Neural progenitor cell (in vitro differentiated cells): ENCODE measurements around the gene TAX1BP1. TPM values are rescaled to one million over a fixed set of nuclear protein-coding genes. Genes with fewer than 3 reads are reported as not detected.
"Not testable (repeated sequence)": the region's sequence is repeated elsewhere in the genome, so short reads cannot be mapped to it uniquely, and the experiment has no call there.

Source experiments
- DNase-seq: peaks from one replicate; pipeline ENCODE4 v3.0.0-alpha.2; 2016; ENCODE audit warnings: low spot score
- H2AFZ ChIP-seq: fragments of 200-600 bp; sonication (generic); replicated peaks from 2 replicates; pipeline ENCODE4 v1.6.1; 2016; ENCODE audit warnings: antibody characterized with exemption
- H3F3A ChIP-seq: fragments of 200-600 bp; sonication (generic); 2 replicates; pipeline ENCODE4 v1.6.1; 2016; ENCODE audit warnings: antibody characterized with exemption, low read depth
- H3K27ac ChIP-seq: fragments of 200-600 bp; sonication (generic); 2 replicates; pipeline ENCODE4 v1.5.1; 2016; ENCODE audit warnings: mild to moderate bottlenecking
- H3K27me3 ChIP-seq: fragments of 200-600 bp; sonication (generic); 2 replicates; pipeline ENCODE4 v1.6.1; 2016; ENCODE audit warnings: mild to moderate bottlenecking, moderate library complexity
- H3K36me3 ChIP-seq: fragments of 200-600 bp; sonication (generic); 2 replicates; pipeline ENCODE4 v1.5.1; 2016
- H3K4me1 ChIP-seq: fragments of 200-600 bp; sonication (generic); 2 replicates; pipeline ENCODE4 v1.6.1; 2016; ENCODE audit warnings: mixed run types
- H3K4me2 ChIP-seq: fragments of 200-600 bp; sonication (generic); 2 replicates; pipeline ENCODE4 v1.6.1; 2016
- H3K4me3 ChIP-seq: fragments of 200-600 bp; sonication (generic); 2 replicates; pipeline ENCODE4 v1.5.1; 2016
- H3K79me2 ChIP-seq: fragments of 200-600 bp; sonication (generic); 2 replicates; pipeline ENCODE4 v1.6.1; 2016; ENCODE audit warnings: low read depth
- H3K9ac ChIP-seq: fragments of 200-600 bp; sonication (generic); 2 replicates; pipeline ENCODE4 v1.6.1; 2016
- H3K9me3 ChIP-seq: fragments of 200-600 bp; sonication (generic); 2 replicates; pipeline ENCODE4 v1.5.1; 2016; ENCODE audit warnings: low read depth
- H4K20me1 ChIP-seq: fragments of 200-600 bp; sonication (generic); 2 replicates; pipeline ENCODE4 v1.6.1; 2016; ENCODE audit warnings: low read depth
- H3K27ac Mint-ChIP-seq: 3 replicates; pipeline ENCODE4 v1.8.0; 2021; ENCODE audit warnings: mixed read lengths
- H3K27me3 Mint-ChIP-seq: 2 replicates; pipeline ENCODE4 v1.8.0; 2022; ENCODE audit warnings: low read depth, mild to moderate bottlenecking, inconsistent platforms, moderate library complexity, mixed read lengths; ENCODE audit not compliant: insufficient read depth
- H3K36me3 Mint-ChIP-seq: 3 replicates; pipeline ENCODE4 v1.8.0; 2021; ENCODE audit warnings: mixed read lengths
- H3K4me1 Mint-ChIP-seq: 3 replicates; pipeline ENCODE4 v1.8.0; 2021; ENCODE audit warnings: mixed read lengths
- H3K4me3 Mint-ChIP-seq: 3 replicates; pipeline ENCODE4 v1.8.0; 2021; ENCODE audit warnings: mild to moderate bottlenecking, moderate library complexity, mixed read lengths
- H3K9me3 Mint-ChIP-seq: 3 replicates; pipeline ENCODE4 v1.8.0; 2020; ENCODE audit warnings: mixed read lengths
- CTCF ChIP-seq: fragments of 200-600 bp; sonication (generic); IDR thresholded peaks from 2 replicates; pipeline ENCODE4 v1.5.1; 2017; ENCODE audit warnings: antibody characterized with exemption, mild to moderate bottlenecking
- EZH2 ChIP-seq: fragments of 200-600 bp; sonication (generic); IDR thresholded peaks from 2 replicates; pipeline ENCODE4 v1.6.1; 2017; ENCODE audit warnings: antibody characterized with exemption, mild to moderate bottlenecking, moderate library complexity
- EZH2phosphoT487 ChIP-seq: fragments of 200-600 bp; sonication (generic); IDR thresholded peaks from 2 replicates; pipeline ENCODE4 v1.6.1; 2017; ENCODE audit warnings: antibody characterized with exemption
- total RNA-seq: library from RNA; depleted of rRNA; stranded (reverse); fragments of >200 nt; gene quantifications from 2 replicates; pipeline ENCODE4 v1.2.3, GENCODE V29; 2015; ENCODE audit warnings: low replicate concordance

The TAX1BP1 gene
- total RNA-seq, 1 donor from 2014 or later, result 80.0 TPM

DNA sequence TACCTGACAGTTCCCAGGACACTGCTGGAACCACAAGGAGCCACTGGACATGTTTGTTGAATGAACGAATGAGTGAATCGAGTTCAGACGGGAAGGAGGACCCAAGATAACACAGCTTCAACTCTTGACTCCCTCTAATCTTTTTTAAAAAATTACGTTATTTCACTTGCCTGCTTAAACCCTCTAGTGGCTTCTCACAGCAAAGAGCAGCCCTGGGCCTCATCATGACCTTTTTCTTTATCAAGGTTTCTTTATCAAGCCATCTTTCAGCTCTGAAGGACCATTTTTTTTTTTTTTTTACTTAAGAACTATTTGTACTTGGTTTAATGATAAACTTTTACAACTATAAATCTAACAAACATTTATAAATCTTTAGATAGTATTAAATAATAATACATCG is 110.6 kb downstream of the TAX1BP1 start:
- H3K36me3 ChIP-seq, result no peaks in the 10 kb centered on the region
- no peak overlapping the region for H3K4me2 ChIP-seq
- no peak overlapping the region for H3K4me3 Mint-ChIP-seq
- DNase-seq, result no peak
- peaks cover 3% of the 10 kb centered on the region for H3K36me3 Mint-ChIP-seq
- H3K27ac ChIP-seq, result no peak overlapping the region
- no peaks in the 10 kb centered on the region for H3K9me3 ChIP-seq
- H3K27me3 Mint-ChIP-seq, result no peaks in the 10 kb centered on the region
- H3K4me3 ChIP-seq, result no peak overlapping the region
- TF ChIP-seq EZH2, result no peak
- no peak for TF ChIP-seq CTCF
- TF ChIP-seq EZH2phosphoT487, result no peak
- no peak overlapping the region for H3K9ac ChIP-seq
- H3K9me3 Mint-ChIP-seq, result peaks cover 9% of the 10 kb centered on the region
- no peak overlapping the region for H2AFZ ChIP-seq
- no peaks in the 10 kb centered on the region for H3K4me1 Mint-ChIP-seq
- H3K27me3 ChIP-seq, result no peaks in the 10 kb centered on the region
- peaks cover 11% of the 10 kb centered on the region for H3K4me1 ChIP-seq
- H4K20me1 ChIP-seq, result no peaks in the 10 kb centered on the region
- H3F3A ChIP-seq, result no peaks in the 10 kb centered on the region
- no peaks in the 10 kb centered on the region for H3K79me2 ChIP-seq
- no peak overlapping the region for H3K27ac Mint-ChIP-seq

DNA sequence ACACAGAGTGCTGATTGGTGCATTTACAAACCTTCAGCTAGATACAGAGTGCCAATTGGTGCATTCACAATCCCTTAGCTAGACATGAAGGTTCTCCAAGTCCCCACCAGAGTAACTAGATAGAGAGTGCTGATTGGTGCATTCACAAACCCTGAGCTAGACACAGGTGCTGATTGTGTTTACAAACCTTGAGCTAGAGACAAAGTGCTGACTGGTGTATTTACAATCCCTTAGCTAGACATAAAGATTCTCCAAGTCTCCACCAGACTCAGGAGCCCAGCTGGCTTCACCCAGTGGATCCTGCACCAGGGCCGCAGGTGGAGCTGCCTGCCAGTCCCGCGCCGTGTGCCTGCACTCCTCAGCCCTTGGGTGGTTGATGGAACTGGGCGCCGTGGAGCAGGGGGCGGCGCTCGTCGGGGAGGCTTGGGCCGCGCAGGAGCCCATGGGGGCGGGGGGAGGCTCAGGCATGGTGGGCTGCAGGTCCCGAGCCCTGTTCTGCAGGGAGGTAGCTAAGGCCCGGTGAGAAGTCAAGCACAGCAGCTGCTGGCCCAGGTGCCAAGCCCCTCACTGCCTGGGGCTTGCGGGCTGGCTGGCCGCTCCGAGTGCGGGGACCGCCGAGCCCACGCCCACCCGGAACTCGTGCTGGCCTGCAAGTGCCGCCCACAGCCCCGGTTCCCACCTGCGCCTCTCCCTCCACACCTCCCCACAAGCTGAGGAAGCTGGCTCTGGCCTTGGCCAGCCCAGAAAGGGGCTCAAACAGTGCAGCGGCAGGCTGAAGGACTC is 116.9 kb downstream of the TAX1BP1 start:
- not testable (repeated sequence) for H3K9me3 ChIP-seq, H3K79me2 ChIP-seq, H3K27me3 ChIP-seq, H3K27ac Mint-ChIP-seq, H3K4me3 ChIP-seq, DNase-seq, H3K4me1 Mint-ChIP-seq, H3K4me2 ChIP-seq, H3K4me1 ChIP-seq, H4K20me1 ChIP-seq, H3K27me3 Mint-ChIP-seq, H2AFZ ChIP-seq, H3K4me3 Mint-ChIP-seq, H3K36me3 ChIP-seq, H3K9ac ChIP-seq, H3K27ac ChIP-seq, H3K36me3 Mint-ChIP-seq, H3F3A ChIP-seq
- H3K9me3 Mint-ChIP-seq, result peaks cover 26% of the 10 kb centered on the region

DNA sequence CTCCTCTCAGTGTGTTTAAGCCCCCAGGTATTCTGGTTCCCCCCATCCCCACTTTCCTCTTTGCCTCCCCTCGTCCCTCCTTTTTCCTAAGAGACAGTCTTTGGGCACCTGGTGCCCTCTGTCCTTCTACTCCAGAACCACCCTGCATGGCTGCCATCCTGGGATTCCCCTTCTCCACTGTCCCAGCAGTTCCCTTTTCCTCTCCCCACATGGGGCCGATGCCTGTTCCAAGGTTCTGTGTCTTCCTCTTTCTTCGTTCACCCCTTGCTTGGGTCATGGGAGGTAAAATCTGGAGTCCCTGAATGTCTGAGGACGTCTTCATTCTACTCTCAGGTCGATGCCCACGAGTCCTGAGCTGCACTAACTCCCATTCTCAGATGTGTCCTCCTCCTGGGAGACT is 120.8 kb downstream of the TAX1BP1 start:
- Mint-ChIP-seq H3K4me1 (peaks cover 11% of the 10 kb centered on the region), H3K4me3 (no peak overlapping the region), H3K9me3 (peaks cover 17% of the 10 kb centered on the region), H3K36me3 (no peaks in the 10 kb centered on the region), H3K27ac (no peak overlapping the region), H3K27me3 (peaks cover 2% of the 10 kb centered on the region)
- H3K79me2 ChIP-seq, result no peaks in the 10 kb centered on the region
- TF ChIP-seq CTCF, result no peak
- no peak for TF ChIP-seq EZH2
- no peak for TF ChIP-seq EZH2phosphoT487
- no peak overlapping the region for H3K9ac ChIP-seq
- no peaks in the 10 kb centered on the region for H3K36me3 ChIP-seq
- H4K20me1 ChIP-seq, result no peaks in the 10 kb centered on the region
- H3K4me2 ChIP-seq, result no peak overlapping the region
- DNase-seq, result no peak
- H3K27ac ChIP-seq, result no peak overlapping the region
- no peaks in the 10 kb centered on the region for H3F3A ChIP-seq
- no peak overlapping the region for H3K4me3 ChIP-seq
- no peaks in the 10 kb centered on the region for H3K27me3 ChIP-seq
- no peaks in the 10 kb centered on the region for H3K9me3 ChIP-seq
- H2AFZ ChIP-seq, result no peak overlapping the region
- no peaks in the 10 kb centered on the region for H3K4me1 ChIP-seq

GRCh38 chr7:27861747-27862146 is 121.8 kb downstream of the TAX1BP1 start:
- no peak overlapping the region for H3K27ac ChIP-seq
- TF ChIP-seq EZH2phosphoT487, result no peak
- TF ChIP-seq EZH2, result no peak
- no peak for TF ChIP-seq CTCF
- H3K4me3 ChIP-seq, result no peak overlapping the region
- H3K4me2 ChIP-seq, result no peak overlapping the region
- H3K79me2 ChIP-seq, result no peaks in the 10 kb centered on the region
- H3K4me1 ChIP-seq, result no peaks in the 10 kb centered on the region
- no peak overlapping the region for H3K27ac Mint-ChIP-seq
- H3F3A ChIP-seq, result no peaks in the 10 kb centered on the region
- no peaks in the 10 kb centered on the region for H3K9me3 ChIP-seq
- H3K36me3 ChIP-seq, result no peaks in the 10 kb centered on the region
- H4K20me1 ChIP-seq, result no peaks in the 10 kb centered on the region
- no peak overlapping the region for H3K9ac ChIP-seq
- peaks cover 9% of the 10 kb centered on the region for H3K9me3 Mint-ChIP-seq
- H3K27me3 ChIP-seq, result no peaks in the 10 kb centered on the region
- no peak for DNase-seq
- H3K4me1 Mint-ChIP-seq, result peaks cover 13% of the 10 kb centered on the region
- peaks cover 2% of the 10 kb centered on the region for H3K27me3 Mint-ChIP-seq
- no peak overlapping the region for H2AFZ ChIP-seq
- H3K36me3 Mint-ChIP-seq, result no peaks in the 10 kb centered on the region
- no peak overlapping the region for H3K4me3 Mint-ChIP-seq
